GM18867 (cell line): ENCODE results near the gene UCN.
"Not testable (repeated sequence)": the region's sequence is repeated elsewhere in the genome, so short reads cannot be mapped to it uniquely, and the experiment has no call there.

Experiments
- ATAC-seq: cut with Tn5 transposase; IDR thresholded peaks from one replicate; pipeline ENCODE4 v1.9.1; 2021; ENCODE audit warnings: mild to moderate bottlenecking, moderate library complexity; ENCODE audit not compliant: unreplicated experiment

The UCN gene

GRCh38 chr2:27308359-27308881 is at the start of gene UCN:
UCN (minus strand) TSS chr2:27308445; CDS start chr2:27307895, 550 bp downstream.
- ATAC-seq = no peak

- peak; percentile 82 for ATAC-seq
Observed at GRCh38 chr2:27356382-27357181, 48.3 kb upstream of the UCN start, which contains the start of gene GTF3C2. GTF3C2 (minus strand) TSS chr2:27356764; CDS start chr2:27343554, 13,210 bp downstream.

- ATAC-seq = no peak
Observed at GRCh38 chr2:27356056-27356381, 47.8 kb upstream of the UCN start.

GRCh38 chr2:27354597-27354927 is 46.3 kb upstream of the UCN start:
- ATAC-seq = no peak

- no peak for ATAC-seq
Observed at GRCh38 chr2:27353762-27354596, 45.7 kb upstream of the UCN start.

- not testable (repeated sequence) for ATAC-seq
Observed at GRCh38 chr2:27353386-27353761, 45.1 kb upstream of the UCN start.

GRCh38 chr2:27351802-27352598 is 43.8 kb upstream of the UCN start:
- ATAC-seq = no peak

GRCh38 chr2:27350106-27350693 is 42.0 kb upstream of the UCN start:
- no peak for ATAC-seq

GRCh38 chr2:27347641-27348040 is 39.4 kb upstream of the UCN start:
- no peak for ATAC-seq

GRCh38 chr2:27336173-27336572 is 27.9 kb upstream of the UCN start:
- no peak for ATAC-seq

GRCh38 chr2:27335311-27335710 is 27.1 kb upstream of the UCN start:
- no peak for ATAC-seq

GRCh38 chr2:27324720-27325119 is 16.5 kb upstream of the UCN start:
- no peak for ATAC-seq

GRCh38 chr2:27323596-27324285 is 15.5 kb upstream of the UCN start:
- ATAC-seq = no peak

- ATAC-seq = peak; percentile 82
Observed at GRCh38 chr2:27322766-27323595, 14.7 kb upstream of the UCN start, which contains the start of gene MPV17. MPV17 (minus strand) TSS chr2:27323097; CDS start chr2:27322517, 580 bp downstream.

- no peak for ATAC-seq
Observed at GRCh38 chr2:27322301-27322765, 14.1 kb upstream of the UCN start.

- no peak for ATAC-seq
Observed at GRCh38 chr2:27320958-27321543, 12.8 kb upstream of the UCN start.

- ATAC-seq = not testable (repeated sequence)
Observed at GRCh38 chr2:27319839-27320238, 11.6 kb upstream of the UCN start.

- ATAC-seq = no peak
Observed at GRCh38 chr2:27316655-27317412, 8.6 kb upstream of the UCN start.
